Pancreas (tissue), 10 donors: ENCODE results near the gene MAPK8. TPM values are rescaled to one million over a fixed set of nuclear protein-coding genes. Genes with fewer than 3 reads are reported as not detected.

Experiments
- ATAC-seq, 4 donors: fragments of 200-7000 bp; cut with Tn5 transposase; one replicate each; pipeline versions ENCODE4 v1.8.0 to v1.9.1; 2020; ENCODE audit warnings: mild to moderate bottlenecking in 4 of 4, moderate library complexity in 4 of 4
- DNase-seq, 6 donors: peaks; one replicate each; pipeline ENCODE4 v3.0.0-alpha.2; 2020
- FAIRE-seq: peaks from 2 replicates; lab custom pipeline; 2012; peaks lifted over from hg19 to GRCh38; lab: Jason Lieb, UNC
- H3K27ac ChIP-seq, 4 donors: fragments of 200-600 bp; sonication (generic); 1 replicate in 3 of 4; 2 replicates in 1 of 4; pipeline versions ENCODE4 v1.5.0 to v1.8.0; 2020
- H3K27me3 ChIP-seq, 4 donors: fragments of 200-600 bp; one replicate each; pipeline ENCODE4 v1.8.0; 2021
- H3K36me3 ChIP-seq, 3 donors: fragments of 200-600 bp; sonication (generic) in 1 of 3; one replicate each; pipeline versions ENCODE4 v1.5.0 to v1.8.0; 2020 to 2021
- H3K4me1 ChIP-seq, 3 donors: fragments of 200-600 bp; one replicate each; pipeline ENCODE4 v1.8.0; 2021
- H3K4me3 ChIP-seq, 4 donors: fragments of 200-600 bp; sonication (generic) in 2 of 4; one replicate each; pipeline versions ENCODE4 v1.5.0 to v1.8.0; 2020 to 2021
- H3K9me3 ChIP-seq, 4 donors: fragments of 200-600 bp; one replicate each; pipeline ENCODE4 v1.8.0; 2021
- CTCF ChIP-seq, 4 donors: fragments of 200-600 bp; sonication (generic) in 3 of 4; IDR thresholded peaks; one replicate each; pipeline versions ENCODE4 v1.5.0 to v1.8.0; 2021; ENCODE audit warnings: antibody characterized with exemption in 4 of 4
- WGBS, 2 donors: extraction: QIAGEN DNeasy Blood & Tissue Kit; methylation state at CpG; one replicate each; pipeline ENCODE4 v1.1.7; 2013; 5-methylcytosine and 5-hydroxymethylcytosine counted together
- intact Hi-C, 3 donors: fragments of 100-400 bp; cut with DNase I; formaldehyde crosslinking; loops; one replicate each; pipeline versions ENCODE4 v1.11.1 to v1.14.2; 2022
- polyA plus RNA-seq, 2 donors: library from polyadenylated mRNA; stranded (reverse); fragments of 200-250 nt; gene quantifications; one replicate each; pipeline ENCODE4 v1.2.3, GENCODE V29; 2013
- total RNA-seq, 6 donors: library from RNA; stranded (reverse); fragmentation: NEBNext Ultra II Directional in 4 of 6; extraction: Animal tissue kit (Norgen Biotek cat#: 25700) in 4 of 6; gene quantifications; one replicate each; pipeline versions ENCODE4 v1.2.1 to v1.2.4, GENCODE V29; 2021 to 2023
- donor health status: healthy with polysubstance abuse.
- donor health status: DM: no; HTN: no; CAD: no; lungs with moderate emphysema.
- donor health status: DM: no; HTN: no; CAD: no.
- donor health status: control.
- donor health status: control.
- donor health status: Bipolar disorder and iron deficiency.
- donor health status: DM: yes; HTN: yes; CAD: no.
- donor health status: DM: no; HTN: no; CAD: no.
- donor health status: DM: no; HTN: no; CAD: no.
- donor health status: DM: yes; HTN: yes; CAD: no.

MAPK8 gene
- total and polyA plus RNA-seq, 8 donors, result 4.0 to 25.5 (median 17.0) TPM

GRCh38 chr10:48332871-48333216 is 26.4 kb downstream of the MAPK8 start:
- Histone ChIP-seq H3K9me3 (no peaks in the 10 kb centered on the region), H3K4me1 (peaks cover 0 to 6% (median 4%) of the 10 kb centered on the region in 3 donors), H3K27me3 (no peaks in the 10 kb centered on the region), H3K36me3 (no peaks in the 10 kb centered on the region), H3K4me3 (no peak overlapping the region), H3K27ac (no peak overlapping the region)
- TF ChIP-seq CTCF (IDR thresholded peaks at IDR 0.05), result no peak
- intact Hi-C loops, result no loop called here
- ATAC-seq, result no peak
- no peak for FAIRE-seq
- WGBS, 2 donors, result 94 to 96% methylated on average over 1 of the region's 1 CpG
- DNase-seq, result no peak

DNA sequence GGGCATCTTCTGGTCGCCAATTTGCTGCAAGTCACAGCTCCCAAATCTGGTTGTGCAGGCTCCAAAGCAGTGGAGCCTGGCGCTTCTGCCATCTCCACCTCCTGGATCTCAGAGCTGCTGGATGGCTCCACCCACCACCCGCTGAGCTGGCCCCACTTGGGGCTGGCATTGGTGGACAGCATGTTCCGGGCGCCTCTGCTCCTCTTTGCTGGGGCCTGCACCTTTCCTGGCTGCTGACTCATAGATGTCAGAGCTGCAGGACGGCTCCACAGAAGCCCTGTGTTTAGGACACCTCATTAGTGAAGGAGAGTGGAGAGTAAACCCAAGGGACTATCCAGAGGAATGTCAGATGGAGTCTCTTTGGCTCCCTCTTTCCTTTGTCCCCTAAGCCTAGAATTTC is 27.4 kb downstream of the MAPK8 start:
- ATAC-seq, result no peak
- FAIRE-seq, result no peak
- DNase-seq, result no peak

GRCh38 chr10:48335788-48336187 is 29.3 kb downstream of the MAPK8 start:
- ATAC-seq (no peak), FAIRE-seq (no peak), DNase-seq (no peak)
- Histone ChIP-seq H3K4me3 (no peak overlapping the region), H3K27me3 (no peaks in the 10 kb centered on the region), H3K27ac (no peak overlapping the region), H3K9me3 (no peaks in the 10 kb centered on the region), H3K36me3 (no peaks in the 10 kb centered on the region), H3K4me1 (peaks cover 0 to 6% (median 4%) of the 10 kb centered on the region in 3 donors)
- intact Hi-C loops, result no loop called here
- WGBS, 2 donors, result 96% methylated on average over 2 of the region's 2 CpGs
- TF ChIP-seq CTCF (IDR thresholded peaks at IDR 0.05), result no peak

More for the DNA sequence above, 27.4 kb downstream of the MAPK8 start:
- Histone ChIP-seq H3K4me3 (no peak overlapping the region), H3K9me3 (no peaks in the 10 kb centered on the region), H3K27me3 (no peaks in the 10 kb centered on the region), H3K27ac (no peak overlapping the region), H3K36me3 (no peaks in the 10 kb centered on the region), H3K4me1 (peaks cover 0 to 6% (median 4%) of the 10 kb centered on the region in 3 donors)
- intact Hi-C loops, result no loop called here
- TF ChIP-seq CTCF (IDR thresholded peaks at IDR 0.05), result no peak
- WGBS, 2 donors, result 92 to 96% methylated on average over 6 of the region's 6 CpGs

DNA sequence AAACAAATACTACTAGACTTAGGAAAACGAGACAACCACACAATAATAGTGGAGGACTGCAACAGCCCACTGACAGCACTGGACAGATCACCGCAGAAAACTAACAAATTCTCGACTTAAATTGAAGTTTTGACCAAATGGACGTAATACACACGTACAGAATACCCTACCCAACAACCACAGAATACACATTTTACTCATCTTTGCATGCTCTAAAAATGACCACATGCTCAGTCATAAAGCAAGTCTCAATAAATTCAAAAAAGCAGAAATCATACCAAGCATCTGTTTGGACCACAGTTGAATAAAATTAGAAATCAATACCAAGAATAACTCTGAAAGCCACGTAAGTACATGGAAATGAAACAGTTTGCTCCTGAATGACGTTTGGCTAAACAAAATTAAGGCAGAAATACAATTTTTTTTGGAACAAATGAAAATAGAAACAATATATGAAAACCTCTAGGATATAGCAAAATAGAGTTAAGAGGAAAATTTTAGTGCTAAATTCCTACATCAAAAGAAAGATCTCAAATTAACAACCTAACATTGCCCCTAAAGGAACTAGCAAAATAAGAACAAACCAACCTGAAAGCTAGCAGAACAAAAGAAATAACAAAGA is 30.6 kb downstream of the MAPK8 start:
- Histone ChIP-seq H3K27me3 (no peaks in the 10 kb centered on the region), H3K4me3 (no peak overlapping the region), H3K27ac (no peak overlapping the region), H3K4me1 (peaks cover 0 to 4% (median 0%) of the 10 kb centered on the region in 3 donors), H3K9me3 (no peaks in the 10 kb centered on the region), H3K36me3 (no peaks in the 10 kb centered on the region)
- intact Hi-C loops, result no loop called here
- no peak for TF ChIP-seq CTCF (IDR thresholded peaks at IDR 0.05)
- no peak for FAIRE-seq
- DNase-seq, result no peak
- WGBS, 2 donors, result 86 to 92% methylated on average over 7 of the region's 7 CpGs
- no peak for ATAC-seq

DNA sequence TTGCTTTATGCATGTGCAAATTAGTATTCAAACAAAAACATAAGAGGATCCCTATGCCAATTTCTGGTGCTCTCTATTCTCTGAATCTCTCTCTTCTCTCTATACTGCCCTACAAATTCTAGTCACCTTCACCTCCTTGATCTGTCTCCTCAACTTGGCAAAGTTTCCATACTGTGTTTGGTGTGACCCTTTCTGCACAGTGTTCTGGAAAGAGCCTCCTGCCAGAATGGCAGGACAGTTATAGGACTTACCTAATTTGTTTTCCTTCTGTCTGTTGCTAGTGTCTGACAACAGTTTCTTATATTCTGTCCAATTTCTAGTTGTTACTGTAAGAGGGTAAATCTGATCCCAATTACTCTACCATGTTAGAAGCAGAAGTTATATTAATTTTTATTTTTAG is 34.3 kb downstream of the MAPK8 start:
- ATAC-seq, result no peak
- peaks cover 0 to 16% (median 7%) of the 10 kb centered on the region in 3 donors for H3K4me1 ChIP-seq
- no peak for FAIRE-seq
- no peaks in the 10 kb centered on the region for H3K9me3 ChIP-seq
- intact Hi-C loops, result no loop called here
- no peaks in the 10 kb centered on the region for H3K36me3 ChIP-seq
- no peak overlapping the region for H3K27ac ChIP-seq
- H3K4me3 ChIP-seq, result no peak overlapping the region
- no peak for DNase-seq
- H3K27me3 ChIP-seq, result no peaks in the 10 kb centered on the region
- TF ChIP-seq CTCF (IDR thresholded peaks at IDR 0.05), result no peak
